Neutrophil (primary cell): ENCODE results near the gene TMOD2.

Experiments used
- H3K27ac ChIP-seq: fragments of 200-600 bp; sonication (generic); 2 replicates; pipeline ENCODE4 v1.5.1; 2016; ENCODE audit warnings: mild to moderate bottlenecking, moderate library complexity
- H3K27me3 ChIP-seq: fragments of 200-600 bp; sonication (generic); 2 replicates; pipeline ENCODE4 v1.6.0; 2016; ENCODE audit warnings: mild to moderate bottlenecking
- H3K36me3 ChIP-seq: fragments of 200-600 bp; sonication (generic); 2 replicates; pipeline ENCODE4 v1.5.1; 2017
- H3K4me1 ChIP-seq, 2 experiments: fragments of 200-600 bp in 1 of 2; sonication (generic) in 1 of 2; 1 replicate in 1 of 2; 2 replicates in 1 of 2; pipeline versions ENCODE4 v1.5.1 to v1.6.1; 2013 to 2016; ENCODE audit warnings: low read depth in 1 of 2, low read length in 1 of 2, mild to moderate bottlenecking in 1 of 2, moderate library complexity in 1 of 2; ENCODE audit not compliant: control insufficient read depth in 1 of 2, insufficient read depth in 1 of 2
- H3K4me3 ChIP-seq, 2 experiments: fragments of 200-600 bp in 1 of 2; sonication (generic) in 1 of 2; 1 replicate in 1 of 2; 2 replicates in 1 of 2; pipeline ENCODE4 v1.5.1; 2013 to 2016; ENCODE audit warnings: low read depth in 1 of 2, low read length in 1 of 2, mild to moderate bottlenecking in 1 of 2, moderate library complexity in 1 of 2
- H3K9me3 ChIP-seq: fragments of 200-600 bp; sonication (generic); 2 replicates; pipeline ENCODE4 v1.5.1; 2016
- CTCF ChIP-seq: fragments of 200-600 bp; sonication (generic); IDR thresholded peaks from 2 replicates; pipeline ENCODE4 v1.5.1; 2016; ENCODE audit warnings: antibody characterized with exemption

Gene TMOD2

GRCh38 chr15:51853998-51854397, 102.6 kb downstream of the TMOD2 start:
- Histone ChIP-seq H3K9me3 (no peaks in the 10 kb centered on the region), H3K27ac (no peak overlapping the region), H3K4me1 (peaks cover 0 to 4% of the 10 kb centered on the region in 2 experiments), H3K4me3 (no peak overlapping the region), H3K36me3 (no peaks in the 10 kb centered on the region), H3K27me3 (no peaks in the 10 kb centered on the region)
- TF ChIP-seq CTCF, result no peak

- H3K4me3 ChIP-seq, result no peak overlapping the region
- no peaks in the 10 kb centered on the region for H3K9me3 ChIP-seq
- peaks cover 0 to 4% of the 10 kb centered on the region in 2 experiments for H3K4me1 ChIP-seq
- no peaks in the 10 kb centered on the region for H3K36me3 ChIP-seq
- H3K27ac ChIP-seq, result peak overlapping the region; percentile 26
- no peaks in the 10 kb centered on the region for H3K27me3 ChIP-seq
- no peak for TF ChIP-seq CTCF
Observed at GRCh38 chr15:51855612-51856011, 104.2 kb downstream of the TMOD2 start.

- no peak for TF ChIP-seq CTCF
- Histone ChIP-seq H3K4me1 (peaks cover 8 to 11% of the 10 kb centered on the region in 2 experiments), H3K4me3 (no peak overlapping the region), H3K27ac (no peak overlapping the region), H3K27me3 (no peaks in the 10 kb centered on the region), H3K9me3 (no peaks in the 10 kb centered on the region), H3K36me3 (no peaks in the 10 kb centered on the region)
Observed at GRCh38 chr15:51856714-51857380, 105.5 kb downstream of the TMOD2 start.

- no peak overlapping the region for H3K4me3 ChIP-seq
- no peaks in the 10 kb centered on the region for H3K9me3 ChIP-seq
- no peak overlapping the region for H3K27ac ChIP-seq
- peaks cover 53 to 60% of the 10 kb centered on the region in 2 experiments for H3K4me1 ChIP-seq
- H3K36me3 ChIP-seq, result peaks cover 18% of the 10 kb centered on the region
- no peaks in the 10 kb centered on the region for H3K27me3 ChIP-seq
- no peak for TF ChIP-seq CTCF
Observed at GRCh38 chr15:51861557-51862359, 110.4 kb downstream of the TMOD2 start.

GRCh38 chr15:51863131-51863530, 111.7 kb downstream of the TMOD2 start:
- Histone ChIP-seq H3K4me1 (peaks cover 53 to 63% of the 10 kb centered on the region in 2 experiments), H3K9me3 (no peaks in the 10 kb centered on the region), H3K4me3 (no peak overlapping the region), H3K27me3 (no peaks in the 10 kb centered on the region), H3K27ac (peak overlapping the region; percentile 72), H3K36me3 (peaks cover 25% of the 10 kb centered on the region)
- no peak for TF ChIP-seq CTCF
